Heart left ventricle (tissue), 16 donors: ENCODE data around the gene SIRT5. TPM values are rescaled to one million over a fixed set of nuclear protein-coding genes. Genes with fewer than 3 reads are reported as not detected.

Experiments
- ATAC-seq, 4 donors: fragments of 200-7000 bp; cut with Tn5 transposase; one replicate each; pipeline ENCODE4 v1.9.1; 2020 to 2022; ENCODE audit warnings: moderate library complexity in 4 of 4, mild to moderate bottlenecking in 3 of 4, moderate number of reproducible peaks in 1 of 4
- DNase-seq, 5 donors: peaks; one replicate each; pipeline ENCODE4 v3.0.0-alpha.2; 2020
- H3K27ac ChIP-seq, 12 donors: fragments of 200-600 bp; sonication (generic) in 4 of 12; one replicate each; pipeline versions ENCODE4 v1.5.0 to v1.8.0; 2016 to 2022; ENCODE audit warnings: mild to moderate bottlenecking in 2 of 12
- H3K27me3 ChIP-seq, 9 donors: fragments of 200-600 bp; sonication (generic) in 2 of 9; one replicate each; pipeline versions ENCODE4 v1.5.1 to v1.8.0; 2016 to 2022; ENCODE audit warnings: mild to moderate bottlenecking in 3 of 9
- H3K36me3 ChIP-seq, 9 donors: fragments of 200-600 bp; sonication (generic) in 2 of 9; one replicate each; pipeline versions ENCODE4 v1.5.0 to v1.8.0; 2018 to 2022; ENCODE audit warnings: mild to moderate bottlenecking in 2 of 9
- H3K4me1 ChIP-seq, 12 donors: fragments of 200-600 bp; sonication (generic) in 4 of 12; one replicate each; pipeline versions ENCODE4 v1.5.0 to v1.8.0; 2016 to 2022; ENCODE audit warnings: mild to moderate bottlenecking in 3 of 12
- H3K4me3 ChIP-seq, 12 donors: fragments of 200-600 bp; sonication (generic) in 4 of 12; one replicate each; pipeline versions ENCODE4 v1.5.0 to v1.8.0; 2017 to 2022; ENCODE audit warnings: mild to moderate bottlenecking in 9 of 12, moderate library complexity in 4 of 12
- H3K9me3 ChIP-seq, 12 donors: fragments of 200-600 bp; sonication (generic) in 4 of 12; one replicate each; pipeline versions ENCODE4 v1.5.0 to v1.8.0; 2016 to 2022; ENCODE audit warnings: mild to moderate bottlenecking in 1 of 12
- POLR2A ChIP-seq, 2 donors: fragments of 450-650 bp; IDR thresholded peaks; one replicate each; pipeline ENCODE4 v1.6.1; 2017; ENCODE audit warnings: antibody characterized with exemption in 2 of 2, mild to moderate bottlenecking in 2 of 2, moderate library complexity in 2 of 2
- WGBS, 4 donors: extraction: QIAGEN DNeasy Blood & Tissue Kit in 2 of 4; methylation state at CpG; one replicate each; pipeline versions ENCODE4 v1.1.5 to v1.1.7; 2013 to 2018; 5-methylcytosine and 5-hydroxymethylcytosine counted together
- intact Hi-C, 10 donors: fragments of 100-400 bp; cut with DNase I; formaldehyde crosslinking; loops; one replicate each; pipeline versions ENCODE4 v1.11.1 to v1.14.2; 2022
- polyA plus RNA-seq, 2 donors: library from polyadenylated mRNA; stranded (reverse); fragments of 200-250 nt; gene quantifications; one replicate each; pipeline ENCODE4 v1.2.3, GENCODE V29; 2013
- total RNA-seq, 9 donors: library from RNA; depleted of rRNA in 2 of 9; stranded (reverse); fragments of >200 nt in 2 of 9; fragmentation: NEBNext Ultra II Directional in 3 of 9; extraction: Animal tissue kit (Norgen Biotek cat#: 25700) in 3 of 9; gene quantifications; one replicate each; pipeline versions ENCODE4 v1.1.0 to v1.2.4, GENCODE V29; 2016 to 2023
- TF ChIP-seq, protein P1 (sequence below), 12 donors: fragments of 200-600 bp; sonication (generic) in 4 of 12; IDR thresholded peaks; one replicate each; pipeline versions ENCODE4 v1.5.0 to v1.8.0; 2018 to 2022; ENCODE audit warnings: antibody characterized with exemption in 12 of 12, mild to moderate bottlenecking in 5 of 12
- donor health status: ischemic (EF 13 %, LVEDD 7.1; RV severe dilation, severe dysfunction).
- donor health status: healthy with polysubstance abuse.
- donor health status: DM: no; HTN: yes; CAD: no.
- donor health status: DM: no; HTN: no; CAD: no.
- donor health status: ischemic (EF 25% LVEDD 6.9; RV normal size, moderate dysfunction).
- donor health status: ischemic (EF 25% LVEDD 5.7; RV mildly dilated, moderate dysfunction).
- donor health status: healthy.
- donor health status: DM: yes; HTN: yes; CAD: no.
- donor health status: ischemic (EF 35%, LVEDD 5.7; RV mildly dilated, moderate dysfunction).
- donor health status: nonischemic (EF 11% LVEDD 7.7; RV severe dilation, severe dysfunction).
- donor health status: DM: yes; HTN: yes; CAD: no.
- donor health status: PGD.
- donor health status: ischemic (EF 29% LVEDD 5.4; RV normal size, mild dysfunction).
- donor health status: nonischemic (EF 23%, LVEDD 6.1; RV moderate dilation, normal function).

Gene SIRT5
- total and polyA plus RNA-seq, 11 donors, result 13.1 to 60.0 (median 37.1) TPM

- TF ChIP-seq POLR2A (IDR thresholded peaks at IDR 0.05), result no peak
- TF ChIP-seq, protein P1, sequence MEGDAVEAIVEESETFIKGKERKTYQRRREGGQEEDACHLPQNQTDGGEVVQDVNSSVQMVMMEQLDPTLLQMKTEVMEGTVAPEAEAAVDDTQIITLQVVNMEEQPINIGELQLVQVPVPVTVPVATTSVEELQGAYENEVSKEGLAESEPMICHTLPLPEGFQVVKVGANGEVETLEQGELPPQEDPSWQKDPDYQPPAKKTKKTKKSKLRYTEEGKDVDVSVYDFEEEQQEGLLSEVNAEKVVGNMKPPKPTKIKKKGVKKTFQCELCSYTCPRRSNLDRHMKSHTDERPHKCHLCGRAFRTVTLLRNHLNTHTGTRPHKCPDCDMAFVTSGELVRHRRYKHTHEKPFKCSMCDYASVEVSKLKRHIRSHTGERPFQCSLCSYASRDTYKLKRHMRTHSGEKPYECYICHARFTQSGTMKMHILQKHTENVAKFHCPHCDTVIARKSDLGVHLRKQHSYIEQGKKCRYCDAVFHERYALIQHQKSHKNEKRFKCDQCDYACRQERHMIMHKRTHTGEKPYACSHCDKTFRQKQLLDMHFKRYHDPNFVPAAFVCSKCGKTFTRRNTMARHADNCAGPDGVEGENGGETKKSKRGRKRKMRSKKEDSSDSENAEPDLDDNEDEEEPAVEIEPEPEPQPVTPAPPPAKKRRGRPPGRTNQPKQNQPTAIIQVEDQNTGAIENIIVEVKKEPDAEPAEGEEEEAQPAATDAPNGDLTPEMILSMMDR (IDR thresholded peaks at IDR 0.05), result no peak
- Histone ChIP-seq H3K36me3 (no peaks in the 10 kb centered on the region), H3K27ac (no peak overlapping the region), H3K9me3 (no peaks in the 10 kb centered on the region), H3K4me1 (peaks cover 0 to 19% (median 3%) of the 10 kb centered on the region in 12 donors), H3K4me3 (no peak overlapping the region), H3K27me3 (no peaks in the 10 kb centered on the region)
- ATAC-seq (no peak), DNase-seq (no peak)
- WGBS, 4 donors, result 92 to 95% (median 93%) methylated on average over 1 of the region's 1 CpG
- intact Hi-C loops, result no loop called here
Observed at GRCh38 chr6:13563009-13563408, 11.4 kb upstream of the SIRT5 start.

DNA sequence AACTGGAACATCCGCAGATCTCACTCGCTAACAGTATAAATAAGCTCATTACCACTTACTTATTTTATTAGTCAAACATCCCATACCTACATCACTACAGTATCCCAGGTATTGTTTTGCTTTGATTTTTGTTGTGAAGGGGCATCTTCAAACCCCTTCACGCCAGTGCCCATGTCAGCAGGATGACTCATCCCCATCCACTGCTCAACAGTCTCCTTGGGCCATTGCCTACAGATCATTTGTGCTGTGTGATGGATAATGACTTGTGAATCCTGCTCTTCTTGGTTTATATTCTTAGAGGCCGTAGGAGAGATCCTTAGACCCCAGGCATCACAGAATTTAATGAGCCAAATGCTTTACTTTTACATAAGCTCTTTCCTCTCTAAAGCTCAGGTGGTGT, 8.5 kb upstream of the SIRT5 start:
- intact Hi-C loops, result no loop called here
- H3K4me3 ChIP-seq, result no peak overlapping the region
- no peaks in the 10 kb centered on the region for H3K9me3 ChIP-seq
- TF ChIP-seq, protein P1 (IDR thresholded peaks at IDR 0.05), result no peak
- no peak for TF ChIP-seq POLR2A (IDR thresholded peaks at IDR 0.05)
- WGBS, 4 donors, result 96 to 97% (median 96%) methylated on average over 4 of the region's 4 CpGs
- H3K36me3 ChIP-seq, result no peaks in the 10 kb centered on the region
- ATAC-seq (no peak), DNase-seq (no peak)
- no peaks in the 10 kb centered on the region for H3K27me3 ChIP-seq
- H3K27ac ChIP-seq, result no peak overlapping the region
- peaks cover 0 to 19% (median 0%) of the 10 kb centered on the region in 12 donors for H3K4me1 ChIP-seq

DNA sequence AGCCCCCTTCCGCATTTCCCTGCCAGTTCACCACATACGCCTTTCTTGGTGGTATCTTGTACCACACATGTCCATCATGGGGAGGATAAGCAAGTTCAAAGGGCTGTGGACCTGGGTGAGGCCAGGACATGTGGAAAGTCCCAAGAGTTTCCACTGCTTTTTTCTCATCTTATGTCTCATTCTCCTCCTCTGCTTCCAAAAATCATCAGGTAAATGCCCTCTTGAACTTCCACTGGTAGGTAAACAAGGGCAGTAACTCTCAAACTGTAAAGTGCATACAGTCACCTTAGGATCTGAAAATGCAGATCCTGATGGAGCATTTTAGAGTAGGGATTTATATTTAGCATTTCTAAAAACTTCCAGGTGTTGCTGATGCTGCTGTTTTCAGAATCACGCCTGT, 7.9 kb upstream of the SIRT5 start:
- no peak overlapping the region for H3K27ac ChIP-seq
- intact Hi-C loops, result no loop called here
- H3K4me1 ChIP-seq, result peaks cover 0 to 13% (median 0%) of the 10 kb centered on the region in 12 donors
- H3K9me3 ChIP-seq, result no peaks in the 10 kb centered on the region
- no peaks in the 10 kb centered on the region for H3K27me3 ChIP-seq
- TF ChIP-seq, protein P1 (IDR thresholded peaks at IDR 0.05), result no peak
- TF ChIP-seq POLR2A (IDR thresholded peaks at IDR 0.05), result no peak
- no peak for DNase-seq
- WGBS, 4 donors, result 90 to 97% (median 93%) methylated on average over 3 of the region's 3 CpGs
- ATAC-seq, result no peak
- no peaks in the 10 kb centered on the region for H3K36me3 ChIP-seq
- no peak overlapping the region for H3K4me3 ChIP-seq

GRCh38 chr6:13568970-13569369, 5.4 kb upstream of the SIRT5 start:
- no peak overlapping the region for H3K27ac ChIP-seq
- no peak for TF ChIP-seq POLR2A (IDR thresholded peaks at IDR 0.05)
- TF ChIP-seq, protein P1 (IDR thresholded peaks at IDR 0.05), result no peak
- no peaks in the 10 kb centered on the region for H3K9me3 ChIP-seq
- intact Hi-C loops, result no loop called here
- no peak overlapping the region for H3K4me3 ChIP-seq
- H3K4me1 ChIP-seq, result peaks cover 0 to 13% (median 6%) of the 10 kb centered on the region in 12 donors
- ATAC-seq (no peak), DNase-seq (no peak)
- H3K36me3 ChIP-seq, result no peaks in the 10 kb centered on the region
- H3K27me3 ChIP-seq, result no peaks in the 10 kb centered on the region
- 87 to 96% (median 90%) methylated on average over 5 of the region's 5 CpGs for WGBS, 4 donors
